Small intestine (tissue), 7 donors: Measurements from ENCODE around the gene CORO2B. TPM values are rescaled to one million over a fixed set of nuclear protein-coding genes. Genes with fewer than 3 reads are reported as not detected.

Experiments used
- DNase-seq, 2 donors: peaks; one replicate each; pipeline versions ENCODE4 v3.0.0 to v3.0.0-alpha.2; 2013
- FAIRE-seq: peaks from 2 replicates; lab custom pipeline; 2012; peaks lifted over from hg19 to GRCh38; lab: Jason Lieb, UNC
- H3K27ac ChIP-seq, 3 donors: one replicate each; pipeline ENCODE4 v1.5.1; 2013; ENCODE audit warnings: low read length in 2 of 3, mild to moderate bottlenecking in 2 of 3, control low read depth in 1 of 3, inconsistent platforms in 1 of 3, low read depth in 1 of 3, moderate library complexity in 1 of 3
- H3K27me3 ChIP-seq, 3 donors: one replicate each; pipeline ENCODE4 v1.6.1; 2013; ENCODE audit warnings: low read length in 3 of 3, inconsistent platforms in 1 of 3; ENCODE audit not compliant: control insufficient read depth in 3 of 3, insufficient read depth in 3 of 3
- H3K36me3 ChIP-seq, 3 donors: one replicate each; pipeline ENCODE4 v1.6.1; 2013; ENCODE audit warnings: low read length in 3 of 3, inconsistent platforms in 1 of 3, low read depth in 1 of 3, mild to moderate bottlenecking in 1 of 3, moderate library complexity in 1 of 3; ENCODE audit not compliant: control insufficient read depth in 3 of 3, insufficient read depth in 2 of 3
- H3K4me1 ChIP-seq, 3 donors: one replicate each; pipeline ENCODE4 v1.6.1; 2013; ENCODE audit warnings: low read length in 2 of 3, inconsistent platforms in 1 of 3, low read depth in 1 of 3, mild to moderate bottlenecking in 1 of 3, moderate library complexity in 1 of 3; ENCODE audit not compliant: control insufficient read depth in 3 of 3, insufficient read depth in 2 of 3
- H3K4me3 ChIP-seq, 3 donors: one replicate each; pipeline ENCODE4 v1.5.1; 2013; ENCODE audit warnings: low read length in 3 of 3, control low read depth in 1 of 3, inconsistent platforms in 1 of 3, low read depth in 1 of 3, mild to moderate bottlenecking in 1 of 3, moderate library complexity in 1 of 3
- H3K9me3 ChIP-seq, 2 donors: one replicate each; pipeline ENCODE4 v1.6.1; 2013; ENCODE audit warnings: low read depth in 1 of 2, low read length in 1 of 2; ENCODE audit not compliant: control insufficient read depth in 2 of 2, insufficient read depth in 1 of 2
- WGBS, 3 donors: extraction: QIAGEN DNeasy Blood & Tissue Kit; methylation state at CpG; one replicate each; pipeline ENCODE4 v1.1.7; 2013; 5-methylcytosine and 5-hydroxymethylcytosine counted together
- polyA plus RNA-seq, 4 donors: library from polyadenylated mRNA; stranded (reverse) in 3 of 4; unstranded in 1 of 4; fragments of 200-250 nt in 3 of 4; fragments of 120-200 nt in 1 of 4; gene quantifications; one replicate each; pipeline versions ENCODE4 v1.2.1 to v1.2.3, GENCODE V29; 2013
- donor health status: healthy with polysubstance abuse.
- donor health status: control.
- donor health status: control.
- donor health status: Bipolar disorder and iron deficiency.
- donor health status: healthy.

Gene CORO2B
- polyA plus RNA-seq, 4 donors, result 1.3 to 3.0 (median 1.7) TPM

DNA sequence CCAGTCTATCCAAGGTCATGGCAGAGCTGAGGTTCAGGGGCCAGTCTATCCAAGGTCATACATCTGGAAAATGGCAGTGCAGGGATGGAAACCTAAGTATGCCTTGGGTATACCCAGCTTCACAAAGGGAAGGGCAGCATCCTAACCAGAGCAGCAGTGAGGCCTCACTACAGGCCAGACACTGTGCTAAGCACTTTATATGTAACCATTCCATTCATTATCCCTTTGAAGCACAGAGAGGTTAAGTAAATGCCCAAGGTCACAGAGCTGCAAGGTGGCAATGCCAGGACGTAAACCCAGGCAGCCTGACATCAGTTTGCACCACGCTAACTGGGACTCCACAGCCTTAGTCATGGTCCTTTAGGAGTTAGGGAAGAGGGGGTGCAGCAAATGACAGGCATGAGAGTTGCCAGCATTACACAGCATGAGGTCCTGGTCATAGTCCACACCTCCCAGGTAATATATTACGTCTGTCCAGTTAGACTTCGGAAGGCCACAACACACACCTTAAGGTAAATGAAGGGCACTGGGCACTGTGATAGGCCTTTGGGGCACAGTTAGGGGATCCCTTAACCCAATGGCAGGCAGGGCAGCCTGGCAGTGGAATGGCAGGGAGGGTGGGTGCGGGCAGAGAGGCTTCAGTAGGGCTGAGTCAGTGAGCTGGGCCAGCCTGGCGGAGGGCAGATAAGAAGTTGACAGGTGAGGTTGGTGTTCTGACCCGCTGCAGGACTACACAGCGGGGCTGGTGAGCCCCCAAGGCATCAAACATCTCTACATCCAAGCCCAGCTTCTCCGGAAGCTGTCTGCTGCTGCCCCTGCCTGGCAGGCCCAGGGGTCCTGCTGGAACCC lies 21.1 kb upstream of the CORO2B start:
- Histone ChIP-seq H3K4me1 (peaks cover 0 to 27% (median 4%) of the 10 kb centered on the region in 3 donors), H3K9me3 (no peaks in the 10 kb centered on the region), H3K27ac (peak overlapping the region in 1 of 3 donors; percentile 56), H3K36me3 (no peaks in the 10 kb centered on the region), H3K4me3 (no peak overlapping the region), H3K27me3 (peaks cover 0 to 27% (median 3%) of the 10 kb centered on the region in 3 donors)
- DNase-seq (peak; percentile 59 to 87), FAIRE-seq (no peak)
- WGBS, 3 donors, result 46 to 81% (median 53%) methylated on average over 9 of the region's 9 CpGs

GRCh38 chr15:68558318-68559305 lies 20.2 kb upstream of the CORO2B start:
- peak; percentile 18 to 76 for DNase-seq
- no peak for FAIRE-seq
- H3K9me3 ChIP-seq, result no peaks in the 10 kb centered on the region
- H3K36me3 ChIP-seq, result no peaks in the 10 kb centered on the region
- H3K4me1 ChIP-seq, result peaks cover 0 to 27% (median 4%) of the 10 kb centered on the region in 3 donors
- peak overlapping the region in 1 of 3 donors; percentile 50 for H3K4me3 ChIP-seq
- WGBS, 3 donors, result 22 to 37% (median 24%) methylated on average over 30 of the region's 30 CpGs
- H3K27me3 ChIP-seq, result peaks cover 0 to 27% (median 3%) of the 10 kb centered on the region in 3 donors
- peak overlapping the region in 1 of 3 donors; percentile 56 for H3K27ac ChIP-seq

GRCh38 chr15:68559345-68560310 lies 19.2 kb upstream of the CORO2B start:
- peak; percentile 65 to 92 for DNase-seq
- peak overlapping the region in 1 of 3 donors; percentile 40 for H3K27ac ChIP-seq
- H3K4me3 ChIP-seq, result peak overlapping the region in 2 of 3 donors; percentile 21 to 50
- H3K4me1 ChIP-seq, result peaks cover 0 to 27% (median 4%) of the 10 kb centered on the region in 3 donors
- H3K27me3 ChIP-seq, result peaks cover 0 to 27% (median 3%) of the 10 kb centered on the region in 3 donors
- no peak for FAIRE-seq
- H3K36me3 ChIP-seq, result no peaks in the 10 kb centered on the region
- WGBS, 3 donors, result 1 to 2% (median 2%) methylated on average over 54 of the region's 54 CpGs
- no peaks in the 10 kb centered on the region for H3K9me3 ChIP-seq

GRCh38 chr15:68560501-68561113 lies 18.2 kb upstream of the CORO2B start:
- no peaks in the 10 kb centered on the region for H3K9me3 ChIP-seq
- H3K36me3 ChIP-seq, result no peaks in the 10 kb centered on the region
- FAIRE-seq, result no peak
- peaks cover 0 to 27% (median 3%) of the 10 kb centered on the region in 3 donors for H3K27me3 ChIP-seq
- H3K27ac ChIP-seq, result no peak overlapping the region
- H3K4me1 ChIP-seq, result peaks cover 0 to 27% (median 4%) of the 10 kb centered on the region in 3 donors
- WGBS, 3 donors, result 75 to 81% (median 78%) methylated on average over 13 of the region's 13 CpGs
- DNase-seq, result no peak
- H3K4me3 ChIP-seq, result no peak overlapping the region

DNA sequence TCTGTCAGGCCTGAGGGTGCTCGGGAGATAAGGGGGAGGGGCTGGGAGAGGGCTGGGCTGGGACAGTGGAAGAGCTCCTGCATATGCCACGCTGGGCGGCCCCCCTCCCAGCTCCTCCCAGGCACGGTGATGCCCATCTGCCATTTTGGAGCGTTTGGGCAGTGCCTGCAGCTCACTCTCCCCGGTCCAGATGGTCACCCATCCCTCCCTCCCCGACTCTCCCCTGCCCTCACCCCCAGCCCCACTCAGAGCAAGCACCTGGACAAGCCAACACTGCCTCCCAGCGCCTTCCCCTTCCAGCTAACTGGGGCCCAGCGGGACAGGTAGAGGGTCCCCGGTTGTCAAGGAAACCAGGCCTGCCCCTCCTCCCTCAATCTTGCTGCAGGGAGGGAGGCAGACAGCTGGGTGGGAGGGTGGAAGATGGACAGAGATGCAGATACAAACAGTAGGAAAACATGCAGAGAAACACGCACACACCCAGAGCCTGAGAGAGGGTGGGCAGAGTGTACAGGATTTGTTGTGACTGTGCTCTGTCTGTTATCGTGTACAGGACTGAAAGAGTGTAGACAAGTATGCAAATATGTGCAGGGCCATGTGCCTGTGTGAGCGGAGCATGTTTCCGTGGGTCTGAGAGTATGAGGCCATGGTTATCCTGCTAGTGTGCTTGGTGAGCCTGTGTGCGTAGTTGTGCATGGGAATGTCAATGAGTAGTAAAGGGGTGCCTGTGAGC lies 17.5 kb upstream of the CORO2B start:
- DNase-seq, result no peak
- Histone ChIP-seq H3K27ac (no peak overlapping the region), H3K9me3 (no peaks in the 10 kb centered on the region), H3K4me3 (no peak overlapping the region), H3K4me1 (peaks cover 0 to 27% (median 4%) of the 10 kb centered on the region in 3 donors), H3K27me3 (peaks cover 0 to 32% (median 3%) of the 10 kb centered on the region in 3 donors), H3K36me3 (no peaks in the 10 kb centered on the region)
- WGBS, 3 donors, result 69 to 78% (median 76%) methylated on average over 13 to 15 of the region's 15 CpGs
- no peak for FAIRE-seq

GRCh38 chr15:68561901-68562300 lies 16.9 kb upstream of the CORO2B start:
- DNase-seq (no peak), FAIRE-seq (no peak)
- peaks cover 0 to 23% (median 4%) of the 10 kb centered on the region in 3 donors for H3K4me1 ChIP-seq
- H3K4me3 ChIP-seq, result no peak overlapping the region
- no peaks in the 10 kb centered on the region for H3K36me3 ChIP-seq
- WGBS, 3 donors, result 57 to 81% (median 68%) methylated on average over 3 of the region's 3 CpGs
- H3K9me3 ChIP-seq, result no peaks in the 10 kb centered on the region
- H3K27me3 ChIP-seq, result peaks cover 0 to 36% (median 3%) of the 10 kb centered on the region in 3 donors
- H3K27ac ChIP-seq, result no peak overlapping the region

- H3K36me3 ChIP-seq, result no peaks in the 10 kb centered on the region
- FAIRE-seq (no peak), DNase-seq (no peak)
- H3K4me1 ChIP-seq, result peaks cover 0 to 7% (median 4%) of the 10 kb centered on the region in 3 donors
- H3K27ac ChIP-seq, result no peak overlapping the region
- WGBS, 3 donors, result 94 to 97% (median 97%) methylated on average over 5 of the region's 5 CpGs
- peaks cover 0 to 36% (median 0%) of the 10 kb centered on the region in 3 donors for H3K27me3 ChIP-seq
- no peak overlapping the region for H3K4me3 ChIP-seq
- H3K9me3 ChIP-seq, result no peaks in the 10 kb centered on the region
Measured at GRCh38 chr15:68564173-68564572, 14.6 kb upstream of the CORO2B start.
